Measurements from ENCODE around the gene H6PD. TPM values are rescaled to one million over a fixed set of nuclear protein-coding genes. Genes with fewer than 3 reads are reported as not detected.
A peak's percentile ranks its signal among the peaks of the same experiment; 100 is the strongest.

H6PD gene
- total and polyA plus RNA-seq, 8 donors = 3.2 to 54.3 (median 22.7) TPM

GRCh38 chr1:9284061-9284460 lies 49.5 kb downstream of the H6PD start:
- TF ChIP-seq, protein P1, sequence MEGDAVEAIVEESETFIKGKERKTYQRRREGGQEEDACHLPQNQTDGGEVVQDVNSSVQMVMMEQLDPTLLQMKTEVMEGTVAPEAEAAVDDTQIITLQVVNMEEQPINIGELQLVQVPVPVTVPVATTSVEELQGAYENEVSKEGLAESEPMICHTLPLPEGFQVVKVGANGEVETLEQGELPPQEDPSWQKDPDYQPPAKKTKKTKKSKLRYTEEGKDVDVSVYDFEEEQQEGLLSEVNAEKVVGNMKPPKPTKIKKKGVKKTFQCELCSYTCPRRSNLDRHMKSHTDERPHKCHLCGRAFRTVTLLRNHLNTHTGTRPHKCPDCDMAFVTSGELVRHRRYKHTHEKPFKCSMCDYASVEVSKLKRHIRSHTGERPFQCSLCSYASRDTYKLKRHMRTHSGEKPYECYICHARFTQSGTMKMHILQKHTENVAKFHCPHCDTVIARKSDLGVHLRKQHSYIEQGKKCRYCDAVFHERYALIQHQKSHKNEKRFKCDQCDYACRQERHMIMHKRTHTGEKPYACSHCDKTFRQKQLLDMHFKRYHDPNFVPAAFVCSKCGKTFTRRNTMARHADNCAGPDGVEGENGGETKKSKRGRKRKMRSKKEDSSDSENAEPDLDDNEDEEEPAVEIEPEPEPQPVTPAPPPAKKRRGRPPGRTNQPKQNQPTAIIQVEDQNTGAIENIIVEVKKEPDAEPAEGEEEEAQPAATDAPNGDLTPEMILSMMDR (IDR thresholded peaks at IDR 0.05) = no peak
- no peak for TF ChIP-seq EP300 (IDR thresholded peaks at IDR 0.05)
- peaks cover 4 to 30% (median 19%) of the 10 kb centered on the region in 4 donors for H3K9me3 ChIP-seq
- 62 to 64% (median 63%) methylated on average over 2 of the region's 2 CpGs for whole genome bisulfite sequencing, 5 donors
- H3K36me3 ChIP-seq = no peaks in the 10 kb centered on the region
- H3K4me3 ChIP-seq = no peak overlapping the region
- H3K27me3 ChIP-seq = peaks cover 0 to 9% (median 8%) of the 10 kb centered on the region in 3 donors
- peaks cover 8 to 31% (median 16%) of the 10 kb centered on the region in 4 donors for H3K4me1 ChIP-seq
- DNase-seq = no peak
- intact Hi-C loops (cut with DNase I; ENCODE audit: low total_unique reads) = loop anchor here (10.0 kb wide), 1 partner anchor 171 kb away; no protein-coding TSS in a partner anchor
- H3K27ac ChIP-seq = no peak overlapping the region

DNA sequence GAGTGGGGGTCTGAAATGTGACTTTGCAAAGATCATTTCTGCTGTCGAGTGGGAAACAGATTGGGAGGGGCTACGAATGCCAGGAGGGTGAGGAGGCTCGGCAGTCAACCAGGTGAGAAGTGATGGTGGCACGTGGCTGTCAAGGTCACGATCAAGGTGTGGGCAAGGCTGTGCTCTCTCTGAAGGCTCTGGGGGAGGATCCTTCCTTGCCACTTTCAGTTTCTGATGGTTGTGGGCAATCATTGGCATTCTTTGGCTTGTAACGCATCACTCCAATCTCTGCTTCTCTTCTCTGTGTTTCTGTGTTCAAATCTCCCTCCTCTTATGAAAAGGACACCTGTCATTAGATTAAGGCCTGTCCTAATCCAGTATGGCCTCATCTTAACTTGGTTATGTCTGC lies 52.0 kb downstream of the H6PD start:
- intact Hi-C loops (cut with DNase I; ENCODE audit: low total_unique reads) = loop anchor here (5.0 to 10.0 kb wide), 2 partner anchors 168 to 206 kb away; no protein-coding TSS in a partner anchor
- Histone ChIP-seq H3K36me3 (no peaks in the 10 kb centered on the region), H3K27ac (no peak overlapping the region), H3K4me1 (peaks cover 2 to 29% (median 16%) of the 10 kb centered on the region in 4 donors), H3K9me3 (peaks cover 4 to 32% (median 19%) of the 10 kb centered on the region in 4 donors), H3K27me3 (peaks cover 0 to 5% (median 3%) of the 10 kb centered on the region in 3 donors), H3K4me3 (no peak overlapping the region)
- no peak for TF ChIP-seq POLR2A (IDR thresholded peaks at IDR 0.05)
- TF ChIP-seq POLR2AphosphoS5 (IDR thresholded peaks at IDR 0.05) = no peak
- TF ChIP-seq, protein P1 (IDR thresholded peaks at IDR 0.05) = no peak
- no peak for TF ChIP-seq EP300 (IDR thresholded peaks at IDR 0.05)
- no peak for DNase-seq
- WGBS, 5 donors = 65 to 78% (median 76%) methylated on average over 6 of the region's 6 CpGs

DNA sequence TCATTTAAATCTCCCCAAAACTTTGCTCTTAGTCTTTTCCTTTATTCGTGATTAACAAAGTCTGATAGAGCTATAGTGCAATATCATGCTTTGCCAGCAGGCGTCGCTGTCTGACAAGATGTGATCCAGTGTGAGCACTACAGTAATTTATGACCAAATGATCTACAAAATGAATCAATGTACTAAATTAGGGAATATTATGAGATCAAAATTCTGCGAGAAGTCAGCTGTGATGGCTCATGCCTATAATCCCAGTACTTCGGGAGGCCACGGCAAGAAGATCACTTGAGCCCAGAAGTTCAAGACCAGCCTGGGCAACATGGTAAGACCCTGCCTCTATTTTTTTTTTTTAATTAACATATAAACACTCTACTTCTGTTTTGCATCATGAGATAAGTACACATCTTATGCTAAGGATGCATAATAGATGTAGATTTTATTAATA lies 54.5 kb downstream of the H6PD start:
- Histone ChIP-seq H3K27me3 (no peaks in the 10 kb centered on the region), H3K27ac (peak overlapping the region in 3 of 5 donors; percentile 93 to 98 (median 96)), H3K4me3 (no peak overlapping the region), H3K36me3 (no peaks in the 10 kb centered on the region), H3K4me1 (peaks cover 15 to 37% (median 24%) of the 10 kb centered on the region in 4 donors), H3K9me3 (peaks cover 4 to 28% (median 19%) of the 10 kb centered on the region in 4 donors)
- peak; percentile 76 to 89 for DNase-seq
- TF ChIP-seq POLR2AphosphoS5 (IDR thresholded peaks at IDR 0.05) = no peak
- TF ChIP-seq, protein P1 (IDR thresholded peaks at IDR 0.05) = peak in 5 of 7 experiments; percentile 88 to 97 (median 93)
- WGBS, 5 donors = 35 to 48% (median 42%) methylated on average over 6 of the region's 6 CpGs
- intact Hi-C loops (cut with DNase I; ENCODE audit: low total_unique reads) = loop anchor here (5.0 to 10.0 kb wide), 2 partner anchors 166 to 203 kb away; no protein-coding TSS in a partner anchor

DNA sequence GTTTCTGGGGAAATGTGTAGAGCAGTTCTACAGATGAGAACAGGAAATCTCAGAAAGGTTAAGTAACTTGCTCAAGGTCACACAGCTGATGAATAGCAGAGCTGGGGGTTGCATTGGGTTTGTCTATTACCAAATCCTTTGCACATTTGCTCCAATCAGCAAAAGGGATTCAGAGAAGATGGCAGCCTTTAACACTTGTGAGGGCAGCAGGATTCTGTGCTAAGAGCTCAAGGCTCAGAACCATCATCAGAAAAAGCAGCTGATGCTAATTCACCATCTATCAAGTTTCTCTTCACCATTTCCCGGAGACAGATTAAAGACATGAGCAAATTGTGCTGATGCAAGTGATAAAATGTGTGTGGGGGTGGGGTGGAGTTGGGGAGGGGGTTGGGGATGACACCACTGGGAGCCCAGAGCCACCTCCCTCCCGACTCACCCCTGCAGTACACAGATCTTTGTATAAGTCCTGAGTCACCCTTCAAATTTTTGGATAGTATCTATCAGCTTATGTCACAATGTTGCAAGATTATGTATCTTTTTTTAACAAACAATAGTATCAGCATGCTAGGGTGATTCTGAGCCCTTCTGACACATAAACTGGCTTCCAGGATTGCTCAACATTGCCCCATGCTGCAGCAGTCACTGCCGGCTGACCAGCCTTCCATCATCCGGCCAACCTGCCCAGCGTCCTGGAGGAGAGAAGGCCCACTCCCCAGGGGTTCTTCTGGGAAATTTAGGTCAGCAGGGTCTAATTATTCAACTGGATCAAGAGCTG lies 55.3 kb downstream of the H6PD start:
- no peak for DNase-seq
- Histone ChIP-seq H3K4me1 (peaks cover 18 to 45% (median 28%) of the 10 kb centered on the region in 4 donors), H3K36me3 (no peaks in the 10 kb centered on the region), H3K27ac (peak overlapping the region in 4 of 5 donors; percentile 64 to 98 (median 94)), H3K9me3 (peaks cover 4 to 22% (median 18%) of the 10 kb centered on the region in 4 donors), H3K27me3 (no peaks in the 10 kb centered on the region), H3K4me3 (no peak overlapping the region)
- no peak for TF ChIP-seq POLR2A (IDR thresholded peaks at IDR 0.05)
- peak; percentile 25 to 78 (median 49) for TF ChIP-seq POLR2AphosphoS5 (IDR thresholded peaks at IDR 0.05)
- TF ChIP-seq, protein P1 (IDR thresholded peaks at IDR 0.05) = no peak
- no peak for TF ChIP-seq EP300 (IDR thresholded peaks at IDR 0.05)
- intact Hi-C loops (cut with DNase I; ENCODE audit: low total_unique reads) = loop anchor here (5.0 to 10.0 kb wide), 2 partner anchors 165 to 202 kb away; no protein-coding TSS in a partner anchor
- WGBS, 5 donors = 35 to 64% (median 49%) methylated on average over 5 of the region's 5 CpGs

All from stomach (tissue), 9 donors.